Neural progenitor cell (in vitro differentiated cells): ENCODE measurements around the gene CTNNBIP1.

Source experiments
- CTCF ChIP-seq: fragments of 200-600 bp; sonication (generic); IDR thresholded peaks from 2 replicates; pipeline ENCODE4 v1.5.1; 2017; ENCODE audit warnings: antibody characterized with exemption, mild to moderate bottlenecking
- EZH2phosphoT487 ChIP-seq: fragments of 200-600 bp; sonication (generic); IDR thresholded peaks from 2 replicates; pipeline ENCODE4 v1.6.1; 2017; ENCODE audit warnings: antibody characterized with exemption

GRCh38 chr1:9927259-9927658 is 17.2 kb upstream of the CTNNBIP1 start:
- TF ChIP-seq CTCF (no peak), EZH2phosphoT487 (no peak)
